WTC11 (cell line): ENCODE results near the gene CERS1. TPM values are rescaled to one million over a fixed set of nuclear protein-coding genes. Genes with fewer than 3 reads are reported as not detected.

Experiments
- ATAC-seq: fragments of 200-7000 bp; cut with Tn5 transposase; 2 replicates; pipeline ENCODE4 v1.10.0; 2021; ENCODE audit warnings: mild to moderate bottlenecking, moderate library complexity
- CTCF ChIA-PET: fragments of 300-600 bp; sonication (Branson Sonifier 250); formaldehyde crosslinking; loops from one replicate; lab custom pipeline; 2021; ENCODE audit warnings: antibody characterized with exemption; lab: Charles Lee
- POLR2A ChIA-PET: fragments of 350-600 bp; sonication (Branson Sonifier 250); formaldehyde crosslinking; loops from one replicate; lab custom pipeline; 2021; ENCODE audit warnings: antibody characterized with exemption; lab: Charles Lee
- DNase-seq: peaks from one replicate; pipeline ENCODE4 v3.0.0; 2021; ENCODE audit warnings: low spot score
- H3K27ac Mint-ChIP-seq: 2 replicates; pipeline ENCODE4 v1.8.0; 2021; ENCODE audit warnings: mixed read lengths
- H3K27me3 Mint-ChIP-seq: 2 replicates; pipeline ENCODE4 v1.8.0; 2021; ENCODE audit warnings: low read depth, mild to moderate bottlenecking, moderate library complexity, mixed read lengths
- H3K36me3 Mint-ChIP-seq: 2 replicates; pipeline ENCODE4 v1.8.0; 2021; ENCODE audit warnings: mixed read lengths
- H3K4me1 Mint-ChIP-seq: 2 replicates; pipeline ENCODE4 v1.8.0; 2022; ENCODE audit warnings: mixed read lengths
- H3K4me3 Mint-ChIP-seq: 2 replicates; pipeline ENCODE4 v1.8.0; 2021; ENCODE audit warnings: mild to moderate bottlenecking, moderate library complexity, mixed read lengths
- H3K9me3 Mint-ChIP-seq: 2 replicates; pipeline ENCODE4 v1.8.0; 2021; ENCODE audit warnings: mixed read lengths
- CBFB ChIP-seq: sonication (generic); formaldehyde crosslinking; IDR thresholded peaks from 2 replicates; pipeline ENCODE4 v1.8.1; 2022; ENCODE audit warnings: mild to moderate bottlenecking, low read depth, missing genetic modification reagents
- CREM ChIP-seq: sonication (generic); formaldehyde crosslinking; IDR thresholded peaks from 2 replicates; pipeline ENCODE4 v1.8.1; 2022; ENCODE audit warnings: mild to moderate bottlenecking, missing genetic modification reagents, moderate library complexity
- GTF2I ChIP-seq: fragments of 250-450 bp; sonication (Bioruptor Pico); conservative IDR thresholded peaks from 2 replicates; pipeline ENCODE4 v1.4.0; 2021; ENCODE audit warnings: mild to moderate bottlenecking
- NFE2L1 ChIP-seq: sonication (generic); formaldehyde crosslinking; IDR thresholded peaks from 2 replicates; pipeline ENCODE4 v1.8.1; 2023; ENCODE audit warnings: missing genetic modification reagents
- NFYB ChIP-seq: sonication (generic); formaldehyde crosslinking; conservative IDR thresholded peaks from 2 replicates; pipeline ENCODE4 v1.8.0; 2022; ENCODE audit warnings: low read depth, missing genetic modification reagents
- NR2C2 ChIP-seq: sonication (generic); formaldehyde crosslinking; IDR thresholded peaks from 2 replicates; pipeline ENCODE4 v1.8.0; 2022; ENCODE audit warnings: mild to moderate bottlenecking, missing genetic modification reagents
- NR3C1 ChIP-seq: sonication (generic); formaldehyde crosslinking; conservative IDR thresholded peaks from 2 replicates; pipeline ENCODE4 v1.8.1; 2023; ENCODE audit warnings: low read depth, mild to moderate bottlenecking, missing genetic modification reagents
- ZNF121 ChIP-seq: sonication (generic); formaldehyde crosslinking; IDR thresholded peaks from 2 replicates; pipeline ENCODE4 v1.8.0; 2023; ENCODE audit warnings: missing genetic modification reagents
- ZNF317 ChIP-seq: sonication (generic); formaldehyde crosslinking; IDR thresholded peaks from 2 replicates; pipeline ENCODE4 v1.8.1; 2023; ENCODE audit warnings: low read depth, mild to moderate bottlenecking, moderate library complexity, missing genetic modification reagents, borderline replicate concordance
- ZNF396 ChIP-seq: fragments of 250-450 bp; sonication (Bioruptor Pico); IDR thresholded peaks from 2 replicates; pipeline ENCODE4 v1.8.0; 2021; ENCODE audit warnings: mild to moderate bottlenecking, moderate library complexity, borderline replicate concordance
- total RNA-seq: library from RNA; stranded (reverse); gene quantifications from 3 replicates; pipeline ENCODE4 v1.2.3, GENCODE V29; 2021
- TF ChIP-seq, protein P1 (sequence below): fragments of 250-450 bp; sonication (Bioruptor Pico); IDR thresholded peaks from 2 replicates; pipeline ENCODE4 v1.9.0; 2021; ENCODE audit warnings: moderate library complexity, mild to moderate bottlenecking, inconsistent platforms, borderline replicate concordance
- TF ChIP-seq, protein P2 (sequence below): sonication (generic); formaldehyde crosslinking; IDR thresholded peaks from 2 replicates; pipeline ENCODE4 v1.8.0; 2022; ENCODE audit warnings: mild to moderate bottlenecking, missing genetic modification reagents
- TF ChIP-seq, protein P3 (sequence below): sonication (generic); formaldehyde crosslinking; IDR thresholded peaks from 2 replicates; pipeline ENCODE4 v1.8.1; 2023; ENCODE audit warnings: mild to moderate bottlenecking, missing genetic modification reagents, borderline replicate concordance
- TF ChIP-seq, protein P4 (sequence below): sonication (generic); formaldehyde crosslinking; IDR thresholded peaks from 2 replicates; pipeline ENCODE4 v1.8.1; 2023; ENCODE audit warnings: mild to moderate bottlenecking, missing genetic modification reagents, moderate library complexity
- TF ChIP-seq, protein P5 (sequence below): fragments of 250-450 bp; sonication (Bioruptor Pico); IDR thresholded peaks from 2 replicates; pipeline ENCODE4 v1.9.0; 2021; ENCODE audit warnings: mild to moderate bottlenecking, borderline replicate concordance
- TF ChIP-seq, protein P6 (sequence below): sonication (generic); formaldehyde crosslinking; IDR thresholded peaks from 2 replicates; pipeline ENCODE4 v1.8.1; 2023; ENCODE audit warnings: mild to moderate bottlenecking, moderate library complexity, missing genetic modification reagents

CERS1 gene
- total RNA-seq, 1 experiment from 2014 or later = 14.7 TPM

DNA sequence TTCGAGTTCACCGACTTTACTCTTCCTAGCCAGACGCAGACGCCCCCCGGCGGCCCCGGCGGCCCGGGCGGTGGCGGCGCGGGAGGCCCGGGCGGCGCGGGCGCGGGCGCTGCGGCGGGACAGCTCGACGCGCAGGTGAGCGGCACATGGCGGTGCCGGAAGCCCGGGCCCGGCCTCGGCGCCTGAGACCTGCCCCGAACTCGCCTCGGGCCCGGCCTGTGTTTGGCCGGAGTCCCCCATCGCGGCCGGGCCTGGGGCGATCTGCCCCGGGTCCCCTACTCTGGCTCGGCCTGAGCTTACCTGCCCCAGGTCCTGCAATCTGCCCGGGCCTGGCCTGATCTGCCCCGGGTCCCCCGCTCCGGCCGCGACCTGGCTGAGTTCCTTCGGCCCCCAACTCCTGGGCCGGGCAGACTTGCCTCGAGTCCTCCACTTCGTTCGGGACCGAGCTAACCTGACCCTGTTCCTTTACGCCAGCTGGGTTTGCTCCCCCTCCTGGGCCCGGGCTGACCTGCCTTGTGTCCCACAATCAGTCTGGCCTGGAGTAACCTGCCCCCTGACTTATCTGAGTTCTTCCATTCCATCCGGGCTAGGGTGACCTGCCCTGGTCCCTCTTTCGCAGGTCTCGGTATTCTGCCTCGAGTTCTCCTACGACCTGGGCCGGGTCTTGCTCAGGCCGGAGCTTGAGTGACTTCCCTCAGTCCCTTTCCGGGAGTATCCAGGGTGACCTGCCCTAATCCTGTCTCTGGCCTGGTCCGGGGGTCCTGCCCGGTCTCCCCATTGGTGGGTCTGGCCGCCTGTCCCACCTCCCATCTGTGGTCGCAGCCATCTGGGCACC lies 63.4 kb downstream of the CERS1 start:
- ChIA-PET POLR2A (interaction anchor here (0.5 to 0.8 kb wide), 2 partner anchors 12 to 869 kb away, joined by 4 read pairs; no protein-coding TSS in a partner anchor), CTCF (interaction anchor here (0.7 to 4.7 kb wide), 18 partner anchors 9 to 363 kb away, joined by 3 to 64 read pairs (median 5); partner anchors contain the start of gene REX1BD)
- ATAC-seq = peak; percentile 61
- DNase-seq = peak; percentile 58
- H3K27ac Mint-ChIP-seq = peak overlapping the region; percentile 84
- H3K9me3 Mint-ChIP-seq = peaks cover 2% of the 10 kb centered on the region; the same call in 1 of the 2 replicates
- peak overlapping the region; percentile 94 for H3K4me3 Mint-ChIP-seq
- peaks cover 27% of the 10 kb centered on the region for H3K27me3 Mint-ChIP-seq
- H3K36me3 Mint-ChIP-seq = peaks cover 20% of the 10 kb centered on the region
- no peak for TF ChIP-seq CREM (CRISPR knock-in tag)
- peak; percentile 37; the same call in 1 of the 2 replicates for TF ChIP-seq ZNF121
- TF ChIP-seq, protein P1, sequence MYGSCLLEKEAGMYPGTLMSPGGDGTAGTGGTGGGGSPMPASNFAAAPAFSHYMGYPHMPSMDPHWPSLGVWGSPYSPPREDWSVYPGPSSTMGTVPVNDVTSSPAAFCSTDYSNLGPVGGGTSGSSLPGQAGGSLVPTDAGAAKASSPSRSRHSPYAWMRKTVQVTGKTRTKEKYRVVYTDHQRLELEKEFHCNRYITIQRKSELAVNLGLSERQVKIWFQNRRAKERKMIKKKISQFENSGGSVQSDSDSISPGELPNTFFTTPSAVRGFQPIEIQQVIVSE (CRISPR knock-in tag) = no peak
- TF ChIP-seq ZNF317 (CRISPR knock-in tag) = no peak
- TF ChIP-seq CBFB (CRISPR knock-in tag) = no peak
- TF ChIP-seq, protein P2, sequence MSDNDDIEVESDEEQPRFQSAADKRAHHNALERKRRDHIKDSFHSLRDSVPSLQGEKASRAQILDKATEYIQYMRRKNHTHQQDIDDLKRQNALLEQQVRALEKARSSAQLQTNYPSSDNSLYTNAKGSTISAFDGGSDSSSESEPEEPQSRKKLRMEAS = no peak
- 0 out of 2 replicates have a peak, but pooled peaks have one; percentile 7 for TF ChIP-seq NR3C1 (CRISPR knock-in tag)
- peaks cover 24% of the 10 kb centered on the region for H3K4me1 Mint-ChIP-seq

DNA sequence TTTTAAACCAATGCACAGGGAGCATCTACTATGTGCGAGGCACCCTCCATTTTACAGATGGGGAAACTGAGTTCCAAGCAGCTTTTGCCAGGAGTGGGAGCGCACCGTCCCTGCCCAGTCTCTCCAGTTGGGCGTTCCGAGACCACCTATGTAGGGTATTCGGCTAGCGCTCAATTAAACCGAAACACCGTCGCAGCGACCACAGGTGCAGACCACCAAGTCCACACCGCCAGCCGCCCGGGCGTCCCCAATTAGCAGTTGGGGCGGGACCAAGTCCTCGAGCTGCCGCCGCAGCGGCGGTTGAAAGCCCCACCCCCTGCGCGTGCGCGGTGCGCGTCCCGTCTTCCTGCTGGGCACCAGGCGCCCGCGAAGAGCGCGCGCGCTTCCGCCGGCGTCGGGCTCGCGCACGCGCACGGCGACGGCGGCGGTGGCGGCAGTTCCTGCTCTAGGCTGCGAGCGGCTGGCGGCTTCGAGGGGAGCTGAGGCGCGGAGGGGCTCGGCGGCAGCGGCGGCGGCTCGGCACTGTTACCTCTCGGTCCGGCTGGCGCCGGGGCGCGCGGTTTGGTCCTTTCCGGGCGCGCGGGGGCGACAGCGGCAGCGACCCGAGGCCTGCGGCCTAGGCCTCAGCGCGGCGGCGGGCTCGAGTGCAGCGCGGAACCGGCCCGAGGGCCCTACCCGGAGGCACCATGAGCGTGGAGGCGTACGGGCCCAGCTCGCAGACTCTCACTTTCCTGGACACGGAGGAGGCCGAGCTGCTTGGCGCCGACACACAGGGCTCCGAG lies 64.2 kb downstream of the CERS1 start, which contains the start of gene UPF1:
Gene UPF1 (plus strand): TSS at position 436 of the 782 bp plus-strand sequence. CDS start 251 bp downstream, at position 687.
- POLR2A ChIA-PET = interaction anchor here (0.5 to 1.0 kb wide), 4 partner anchors 13 to 868 kb away, joined by 3 to 4 read pairs (median 4); no protein-coding TSS in a partner anchor
- Mint-ChIP-seq H3K27ac (peak within 1 kb of the TSS; percentile 84), H3K4me1 (peaks cover 24% of the 10 kb centered on the region), H3K4me3 (peak within 1 kb of the TSS; percentile 94), H3K27me3 (peaks cover 33% of the 10 kb centered on the region), H3K36me3 (peaks cover 20% of the 10 kb centered on the region), H3K9me3 (peaks cover 8% of the 10 kb centered on the region; the same call in 1 of the 2 replicates)
- CTCF ChIA-PET = interaction anchor here (0.7 to 4.7 kb wide), 16 partner anchors 9 to 362 kb away, joined by 3 to 64 read pairs (median 5); partner anchors contain the start of genes CERS1 and REX1BD
- DNase-seq (peak; percentile 98), ATAC-seq (peak; percentile 72)
- TF ChIP-seq NR2C2 (CRISPR knock-in tag) = no peak
- TF ChIP-seq, protein P3, sequence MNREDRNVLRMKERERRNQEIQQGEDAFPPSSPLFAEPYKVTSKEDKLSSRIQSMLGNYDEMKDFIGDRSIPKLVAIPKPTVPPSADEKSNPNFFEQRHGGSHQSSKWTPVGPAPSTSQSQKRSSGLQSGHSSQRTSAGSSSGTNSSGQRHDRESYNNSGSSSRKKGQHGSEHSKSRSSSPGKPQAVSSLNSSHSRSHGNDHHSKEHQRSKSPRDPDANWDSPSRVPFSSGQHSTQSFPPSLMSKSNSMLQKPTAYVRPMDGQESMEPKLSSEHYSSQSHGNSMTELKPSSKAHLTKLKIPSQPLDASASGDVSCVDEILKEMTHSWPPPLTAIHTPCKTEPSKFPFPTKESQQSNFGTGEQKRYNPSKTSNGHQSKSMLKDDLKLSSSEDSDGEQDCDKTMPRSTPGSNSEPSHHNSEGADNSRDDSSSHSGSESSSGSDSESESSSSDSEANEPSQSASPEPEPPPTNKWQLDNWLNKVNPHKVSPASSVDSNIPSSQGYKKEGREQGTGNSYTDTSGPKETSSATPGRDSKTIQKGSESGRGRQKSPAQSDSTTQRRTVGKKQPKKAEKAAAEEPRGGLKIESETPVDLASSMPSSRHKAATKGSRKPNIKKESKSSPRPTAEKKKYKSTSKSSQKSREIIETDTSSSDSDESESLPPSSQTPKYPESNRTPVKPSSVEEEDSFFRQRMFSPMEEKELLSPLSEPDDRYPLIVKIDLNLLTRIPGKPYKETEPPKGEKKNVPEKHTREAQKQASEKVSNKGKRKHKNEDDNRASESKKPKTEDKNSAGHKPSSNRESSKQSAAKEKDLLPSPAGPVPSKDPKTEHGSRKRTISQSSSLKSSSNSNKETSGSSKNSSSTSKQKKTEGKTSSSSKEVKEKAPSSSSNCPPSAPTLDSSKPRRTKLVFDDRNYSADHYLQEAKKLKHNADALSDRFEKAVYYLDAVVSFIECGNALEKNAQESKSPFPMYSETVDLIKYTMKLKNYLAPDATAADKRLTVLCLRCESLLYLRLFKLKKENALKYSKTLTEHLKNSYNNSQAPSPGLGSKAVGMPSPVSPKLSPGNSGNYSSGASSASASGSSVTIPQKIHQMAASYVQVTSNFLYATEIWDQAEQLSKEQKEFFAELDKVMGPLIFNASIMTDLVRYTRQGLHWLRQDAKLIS (CRISPR knock-in tag) = no peak
- peak; percentile 83 for TF ChIP-seq GTF2I (CRISPR knock-in tag)
- TF ChIP-seq, protein P4, sequence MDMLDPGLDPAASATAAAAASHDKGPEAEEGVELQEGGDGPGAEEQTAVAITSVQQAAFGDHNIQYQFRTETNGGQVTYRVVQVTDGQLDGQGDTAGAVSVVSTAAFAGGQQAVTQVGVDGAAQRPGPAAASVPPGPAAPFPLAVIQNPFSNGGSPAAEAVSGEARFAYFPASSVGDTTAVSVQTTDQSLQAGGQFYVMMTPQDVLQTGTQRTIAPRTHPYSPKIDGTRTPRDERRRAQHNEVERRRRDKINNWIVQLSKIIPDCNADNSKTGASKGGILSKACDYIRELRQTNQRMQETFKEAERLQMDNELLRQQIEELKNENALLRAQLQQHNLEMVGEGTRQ (CRISPR knock-in tag) = peak; percentile 36; the same call in 1 of the 2 replicates
- no peak for TF ChIP-seq ZNF396 (CRISPR knock-in tag)
- 0 out of 2 replicates have a peak, but pooled peaks have one; percentile 9 for TF ChIP-seq NFYB (CRISPR knock-in tag)
- TF ChIP-seq, protein P5, sequence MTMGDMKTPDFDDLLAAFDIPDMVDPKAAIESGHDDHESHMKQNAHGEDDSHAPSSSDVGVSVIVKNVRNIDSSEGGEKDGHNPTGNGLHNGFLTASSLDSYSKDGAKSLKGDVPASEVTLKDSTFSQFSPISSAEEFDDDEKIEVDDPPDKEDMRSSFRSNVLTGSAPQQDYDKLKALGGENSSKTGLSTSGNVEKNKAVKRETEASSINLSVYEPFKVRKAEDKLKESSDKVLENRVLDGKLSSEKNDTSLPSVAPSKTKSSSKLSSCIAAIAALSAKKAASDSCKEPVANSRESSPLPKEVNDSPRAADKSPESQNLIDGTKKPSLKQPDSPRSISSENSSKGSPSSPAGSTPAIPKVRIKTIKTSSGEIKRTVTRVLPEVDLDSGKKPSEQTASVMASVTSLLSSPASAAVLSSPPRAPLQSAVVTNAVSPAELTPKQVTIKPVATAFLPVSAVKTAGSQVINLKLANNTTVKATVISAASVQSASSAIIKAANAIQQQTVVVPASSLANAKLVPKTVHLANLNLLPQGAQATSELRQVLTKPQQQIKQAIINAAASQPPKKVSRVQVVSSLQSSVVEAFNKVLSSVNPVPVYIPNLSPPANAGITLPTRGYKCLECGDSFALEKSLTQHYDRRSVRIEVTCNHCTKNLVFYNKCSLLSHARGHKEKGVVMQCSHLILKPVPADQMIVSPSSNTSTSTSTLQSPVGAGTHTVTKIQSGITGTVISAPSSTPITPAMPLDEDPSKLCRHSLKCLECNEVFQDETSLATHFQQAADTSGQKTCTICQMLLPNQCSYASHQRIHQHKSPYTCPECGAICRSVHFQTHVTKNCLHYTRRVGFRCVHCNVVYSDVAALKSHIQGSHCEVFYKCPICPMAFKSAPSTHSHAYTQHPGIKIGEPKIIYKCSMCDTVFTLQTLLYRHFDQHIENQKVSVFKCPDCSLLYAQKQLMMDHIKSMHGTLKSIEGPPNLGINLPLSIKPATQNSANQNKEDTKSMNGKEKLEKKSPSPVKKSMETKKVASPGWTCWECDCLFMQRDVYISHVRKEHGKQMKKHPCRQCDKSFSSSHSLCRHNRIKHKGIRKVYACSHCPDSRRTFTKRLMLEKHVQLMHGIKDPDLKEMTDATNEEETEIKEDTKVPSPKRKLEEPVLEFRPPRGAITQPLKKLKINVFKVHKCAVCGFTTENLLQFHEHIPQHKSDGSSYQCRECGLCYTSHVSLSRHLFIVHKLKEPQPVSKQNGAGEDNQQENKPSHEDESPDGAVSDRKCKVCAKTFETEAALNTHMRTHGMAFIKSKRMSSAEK (CRISPR knock-in tag) = no peak
- TF ChIP-seq, protein P6, sequence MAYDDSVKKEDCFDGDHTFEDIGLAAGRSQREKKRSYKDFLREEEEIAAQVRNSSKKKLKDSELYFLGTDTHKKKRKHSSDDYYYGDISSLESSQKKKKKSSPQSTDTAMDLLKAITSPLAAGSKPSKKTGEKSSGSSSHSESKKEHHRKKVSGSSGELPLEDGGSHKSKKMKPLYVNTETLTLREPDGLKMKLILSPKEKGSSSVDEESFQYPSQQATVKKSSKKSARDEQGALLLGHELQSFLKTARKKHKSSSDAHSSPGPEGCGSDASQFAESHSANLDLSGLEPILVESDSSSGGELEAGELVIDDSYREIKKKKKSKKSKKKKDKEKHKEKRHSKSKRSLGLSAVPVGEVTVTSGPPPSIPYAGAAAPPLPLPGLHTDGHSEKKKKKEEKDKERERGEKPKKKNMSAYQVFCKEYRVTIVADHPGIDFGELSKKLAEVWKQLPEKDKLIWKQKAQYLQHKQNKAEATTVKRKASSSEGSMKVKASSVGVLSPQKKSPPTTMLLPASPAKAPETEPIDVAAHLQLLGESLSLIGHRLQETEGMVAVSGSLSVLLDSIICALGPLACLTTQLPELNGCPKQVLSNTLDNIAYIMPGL = peak; percentile 71
- no peak for TF ChIP-seq NFE2L1 (CRISPR knock-in tag)
